Type B pancreatic cell (in vitro differentiated cells): ENCODE measurements around the gene EDA. TPM values are rescaled to one million over a fixed set of nuclear protein-coding genes. Genes with fewer than 3 reads are reported as not detected.

Experiments used
- DNase-seq: peaks from one replicate; pipeline ENCODE4 v3.0.0; 2021; ENCODE audit warnings: mixed read lengths; ENCODE audit not compliant: unreplicated experiment; ENCODE audit errors: extremely low spot score
- H3K27ac Mint-ChIP-seq: 2 replicates; pipeline ENCODE4 v1.8.0; 2021; ENCODE audit warnings: mild to moderate bottlenecking, mixed read lengths
- H3K27me3 Mint-ChIP-seq: 2 replicates; pipeline ENCODE4 v1.8.0; 2021; ENCODE audit warnings: mixed read lengths
- H3K36me3 Mint-ChIP-seq: 2 replicates; pipeline ENCODE4 v1.8.0; 2021; ENCODE audit warnings: mixed read lengths
- H3K4me1 Mint-ChIP-seq: one replicate; pipeline ENCODE4 v1.8.0; 2021; ENCODE audit warnings: mixed read lengths; ENCODE audit not compliant: unreplicated experiment
- H3K4me3 Mint-ChIP-seq: 2 replicates; pipeline ENCODE4 v1.8.0; 2021; ENCODE audit warnings: mild to moderate bottlenecking, mixed read lengths
- H3K9me3 Mint-ChIP-seq: 2 replicates; pipeline ENCODE4 v1.8.0; 2021; ENCODE audit warnings: mixed read lengths
- CTCF ChIP-seq: fragments of 200-600 bp; sonication (generic); conservative IDR thresholded peaks from 2 replicates; pipeline ENCODE4 v1.5.0; 2021; ENCODE audit warnings: antibody characterized with exemption, mild to moderate bottlenecking
- total RNA-seq: library from RNA; stranded (reverse); gene quantifications from 2 replicates; pipeline ENCODE4 v1.2.1, GENCODE V29; 2021; ENCODE audit warnings: low replicate concordance

EDA gene
- total RNA-seq, 1 donor from 2014 or later, result 4.4 TPM

GRCh38 chrX:69793260-69793935, 177.5 kb downstream of the EDA start:
- H3K4me3 Mint-ChIP-seq, result no peak overlapping the region
- H3K36me3 Mint-ChIP-seq, result no peaks in the 10 kb centered on the region
- H3K27ac Mint-ChIP-seq, result no peak overlapping the region
- no peaks in the 10 kb centered on the region for H3K27me3 Mint-ChIP-seq
- no peak for TF ChIP-seq CTCF
- no peaks in the 10 kb centered on the region for H3K4me1 Mint-ChIP-seq
- no peak for DNase-seq
- H3K9me3 Mint-ChIP-seq, result peaks cover 4% of the 10 kb centered on the region

- Mint-ChIP-seq H3K36me3 (no peaks in the 10 kb centered on the region), H3K27ac (no peak overlapping the region), H3K27me3 (no peaks in the 10 kb centered on the region), H3K9me3 (peaks cover 4% of the 10 kb centered on the region), H3K4me3 (no peak overlapping the region), H3K4me1 (no peaks in the 10 kb centered on the region)
- DNase-seq, result no peak
- TF ChIP-seq CTCF, result no peak
These were observed 179.8 kb downstream of the EDA start for GRCh38 chrX:69795702-69796101.

- H3K27me3 Mint-ChIP-seq, result no peaks in the 10 kb centered on the region
- no peak overlapping the region for H3K4me3 Mint-ChIP-seq
- TF ChIP-seq CTCF, result no peak
- no peak overlapping the region for H3K27ac Mint-ChIP-seq
- no peaks in the 10 kb centered on the region for H3K36me3 Mint-ChIP-seq
- DNase-seq, result no peak
- H3K4me1 Mint-ChIP-seq, result no peaks in the 10 kb centered on the region
- no peaks in the 10 kb centered on the region for H3K9me3 Mint-ChIP-seq
These were observed 191.5 kb downstream of the EDA start for GRCh38 chrX:69807400-69807799.

- Mint-ChIP-seq H3K27ac (no peak overlapping the region), H3K4me3 (no peak overlapping the region), H3K36me3 (no peaks in the 10 kb centered on the region), H3K27me3 (no peaks in the 10 kb centered on the region), H3K9me3 (no peaks in the 10 kb centered on the region), H3K4me1 (no peaks in the 10 kb centered on the region)
- TF ChIP-seq CTCF, result no peak
- DNase-seq, result no peak
These were observed 192.5 kb downstream of the EDA start for GRCh38 chrX:69808375-69808774.

- Mint-ChIP-seq H3K4me1 (no peaks in the 10 kb centered on the region), H3K36me3 (no peaks in the 10 kb centered on the region), H3K27me3 (no peaks in the 10 kb centered on the region), H3K4me3 (no peak overlapping the region), H3K9me3 (no peaks in the 10 kb centered on the region), H3K27ac (no peak overlapping the region)
- TF ChIP-seq CTCF, result no peak
- DNase-seq, result no peak
These were observed 197.8 kb downstream of the EDA start for GRCh38 chrX:69813677-69814076.

GRCh38 chrX:69815063-69815462, 199.2 kb downstream of the EDA start:
- TF ChIP-seq CTCF, result no peak
- Mint-ChIP-seq H3K4me3 (no peak overlapping the region), H3K27me3 (no peaks in the 10 kb centered on the region), H3K9me3 (no peaks in the 10 kb centered on the region), H3K4me1 (no peaks in the 10 kb centered on the region), H3K36me3 (no peaks in the 10 kb centered on the region), H3K27ac (no peak overlapping the region)
- no peak for DNase-seq
